HepG2 (cell line): ENCODE results near the gene FURIN. TPM values are rescaled to one million over a fixed set of nuclear protein-coding genes. Genes with fewer than 3 reads are reported as not detected.
A peak's percentile ranks its signal among the peaks of the same experiment; 100 is the strongest.

ENCODE experiments used
- FOXJ3 ChIP-seq: sonication (generic); formaldehyde crosslinking; IDR thresholded peaks from 2 replicates; pipeline ENCODE4 v1.4.0; 2020; ENCODE audit warnings: missing genetic modification reagents, mild to moderate bottlenecking, borderline replicate concordance
- GTF2F1 ChIP-seq: fragments of 150-350 bp; IDR thresholded peaks from 2 replicates; pipeline ENCODE4 v1.6.1; 2014; ENCODE audit warnings: low read length
- HOXA9 ChIP-seq: sonication (generic); formaldehyde crosslinking; IDR thresholded peaks from 2 replicates; pipeline ENCODE4 v1.8.1; 2022; ENCODE audit warnings: missing genetic modification reagents, mild to moderate bottlenecking, moderate library complexity, borderline replicate concordance
- KDM4B ChIP-seq: sonication (generic); formaldehyde crosslinking; IDR thresholded peaks from 2 replicates; pipeline ENCODE4 v1.4.0; 2020; ENCODE audit warnings: missing genetic modification reagents
- KDM6A ChIP-seq: IDR thresholded peaks from 2 replicates; pipeline ENCODE4 v1.6.1; 2016; ENCODE audit warnings: low read depth
- NFYB ChIP-seq: sonication (generic); formaldehyde crosslinking; IDR thresholded peaks from 2 replicates; pipeline ENCODE4 v1.4.0; 2020; ENCODE audit warnings: missing genetic modification reagents
- NR1H2 ChIP-seq: sonication (generic); formaldehyde crosslinking; IDR thresholded peaks from 2 replicates; pipeline ENCODE4 v1.8.1; 2022; ENCODE audit warnings: low read depth, missing genetic modification reagents, borderline replicate concordance
- RFX3 ChIP-seq: IDR thresholded peaks from 2 replicates; pipeline ENCODE4 v1.6.1; 2016; ENCODE audit warnings: missing biosample characterization, missing genetic modification reagents
- SRSF1 ChIP-seq: fragments of 200-400 bp; formaldehyde crosslinking; optimal IDR thresholded peaks from 2 replicates; pipeline ENCODE3; 2017; ENCODE audit warnings: mild to moderate bottlenecking, low read depth, low read length, moderate library complexity
- TAF15 ChIP-seq: fragments of 200-400 bp; formaldehyde crosslinking; IDR thresholded peaks from one replicate; pipeline ENCODE4 v1.6.1; 2018; ENCODE audit warnings: mild to moderate bottlenecking, low read depth, low read length; ENCODE audit not compliant: poor library complexity, severe bottlenecking
- ZMYM2 ChIP-seq: sonication (generic); formaldehyde crosslinking; IDR thresholded peaks from 2 replicates; pipeline ENCODE4 v1.8.0; 2022; ENCODE audit warnings: mild to moderate bottlenecking, missing genetic modification reagents
- ZNF343 ChIP-seq: sonication (generic); formaldehyde crosslinking; IDR thresholded peaks from 2 replicates; pipeline ENCODE4 v1.4.0; 2020; ENCODE audit warnings: mild to moderate bottlenecking, missing genetic modification reagents
- ZNF446 ChIP-seq: sonication (generic); formaldehyde crosslinking; IDR thresholded peaks from 2 replicates; pipeline ENCODE4 v1.5.0; 2020; ENCODE audit warnings: mild to moderate bottlenecking, missing genetic modification reagents
- ZNF563 ChIP-seq: sonication (generic); formaldehyde crosslinking; IDR thresholded peaks from 2 replicates; pipeline ENCODE4 v1.8.0; 2022; ENCODE audit warnings: mild to moderate bottlenecking, moderate library complexity, missing genetic modification reagents
- ZNF567 ChIP-seq: sonication (generic); formaldehyde crosslinking; IDR thresholded peaks from 2 replicates; pipeline ENCODE4 v1.8.1; 2023; ENCODE audit warnings: mild to moderate bottlenecking, missing genetic modification reagents, borderline replicate concordance
- polyA plus RNA-seq, 8 experiments: library from polyadenylated mRNA; depleted of rRNA in 3 of 8; stranded (reverse) in 7 of 8; unstranded in 1 of 8; fragments of >200 nt; fragmentation: Illumina TruSeq in 4 of 8; extraction: Trizol in 4 of 8; gene quantifications; 2 replicates each; pipeline versions ENCODE4 v1.2.1 to v1.2.3, GENCODE V29; 2011 to 2016; ENCODE audit warnings: low read depth in 4 of 8, missing spikeins in 1 of 8, mixed read lengths in 1 of 8; ENCODE audit not compliant: insufficient read depth in 1 of 8
- total RNA-seq, 5 experiments: library from RNA; depleted of rRNA; stranded (reverse); fragments of >200 nt; fragmentation: Illumina TruSeq; extraction: Trizol; gene quantifications; 2 replicates each; pipeline ENCODE4 v1.2.3, GENCODE V29; 2016; ENCODE audit warnings: low read depth in 1 of 5
- TF ChIP-seq, protein P1 (sequence below): sonication (generic); formaldehyde crosslinking; IDR thresholded peaks from 2 replicates; pipeline ENCODE4 v1.8.0; 2022; ENCODE audit warnings: mild to moderate bottlenecking, missing genetic modification reagents, moderate library complexity
- TF ChIP-seq, protein P2 (sequence below): sonication (generic); formaldehyde crosslinking; IDR thresholded peaks from 2 replicates; pipeline ENCODE4 v1.8.0; 2022; ENCODE audit warnings: mild to moderate bottlenecking, missing genetic modification reagents, borderline replicate concordance
- TF ChIP-seq, protein P3 (sequence below): fragments of 450-650 bp; IDR thresholded peaks from 2 replicates; pipeline ENCODE4 v1.6.1; 2017; ENCODE audit warnings: mild to moderate bottlenecking
- TF ChIP-seq, protein P4 (sequence below): sonication (generic); formaldehyde crosslinking; IDR thresholded peaks from 2 replicates; pipeline ENCODE4 v1.4.0; 2020; ENCODE audit warnings: missing genetic modification reagents

The FURIN gene
- total and polyA plus RNA-seq, 2 of the 13 experiments (the other 11 are each of a cell fraction or from before 2014, with no cell fraction given), result 15.2 to 17.4 TPM

DNA sequence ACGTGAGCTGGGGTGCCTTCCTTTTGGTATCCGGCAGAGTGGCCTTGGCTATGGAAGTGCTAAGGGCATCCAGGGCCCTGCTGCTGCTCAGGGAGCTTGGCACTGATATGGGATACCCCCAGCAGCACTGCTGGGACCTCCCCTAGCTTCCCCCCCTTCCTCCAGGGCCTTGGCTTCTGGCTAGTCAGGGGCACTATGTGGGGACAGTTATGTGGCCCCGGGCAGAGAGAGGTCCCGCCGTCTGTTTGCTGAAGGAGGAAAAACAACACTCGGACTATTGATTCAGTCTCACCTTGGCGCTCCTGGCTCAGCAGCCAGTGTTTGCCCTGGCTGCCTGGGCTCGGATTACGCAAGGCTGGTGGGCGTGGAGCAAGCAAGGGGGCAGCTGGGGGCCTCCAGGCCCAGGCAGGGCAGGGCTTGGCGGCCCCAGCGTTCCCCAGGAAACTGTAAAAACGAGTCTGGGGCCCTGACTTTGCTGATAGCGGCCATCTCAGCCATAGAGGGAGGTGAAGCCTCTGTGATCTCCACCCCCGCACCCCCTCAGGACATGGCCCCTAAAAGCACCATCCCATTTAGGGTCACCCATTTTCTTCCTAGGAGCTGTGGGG lies 5.7 kb downstream of the FURIN start (continued):
- TF ChIP-seq NFYB (CRISPR knock-in tag) (no peak; the same call in 1 of the 2 replicates), KDM4B (CRISPR knock-in tag) (peak; percentile 99), HOXA9 (CRISPR knock-in tag) (0 out of 2 replicates have a peak, but pooled peaks have one; percentile 42), TAF15 (no peak), SRSF1 (peak; percentile 55), ZNF446 (no peak), GTF2F1 (no peak), ZMYM2 (CRISPR knock-in tag) (0 out of 2 replicates have a peak, but pooled peaks have one; percentile 36), NR1H2 (CRISPR knock-in tag) (peak; percentile 76; the same call in 1 of the 2 replicates), ZNF567 (CRISPR knock-in tag) (0 out of 2 replicates have a peak, but pooled peaks have one; percentile 85), FOXJ3 (peak; percentile 94; the same call in 1 of the 2 replicates), ZNF563 (CRISPR knock-in tag) (peak; percentile 47; the same call in 1 of the 2 replicates), KDM6A (CRISPR knock-in tag) (peak; percentile 95), ZNF343 (CRISPR knock-in tag) (peak; percentile 85), RFX3 (no peak)
- TF ChIP-seq, protein P1, sequence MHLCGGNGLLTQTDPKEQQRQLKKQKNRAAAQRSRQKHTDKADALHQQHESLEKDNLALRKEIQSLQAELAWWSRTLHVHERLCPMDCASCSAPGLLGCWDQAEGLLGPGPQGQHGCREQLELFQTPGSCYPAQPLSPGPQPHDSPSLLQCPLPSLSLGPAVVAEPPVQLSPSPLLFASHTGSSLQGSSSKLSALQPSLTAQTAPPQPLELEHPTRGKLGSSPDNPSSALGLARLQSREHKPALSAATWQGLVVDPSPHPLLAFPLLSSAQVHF (CRISPR knock-in tag), result peak; percentile 73; the same call in 1 of the 2 replicates
- TF ChIP-seq, protein P2, sequence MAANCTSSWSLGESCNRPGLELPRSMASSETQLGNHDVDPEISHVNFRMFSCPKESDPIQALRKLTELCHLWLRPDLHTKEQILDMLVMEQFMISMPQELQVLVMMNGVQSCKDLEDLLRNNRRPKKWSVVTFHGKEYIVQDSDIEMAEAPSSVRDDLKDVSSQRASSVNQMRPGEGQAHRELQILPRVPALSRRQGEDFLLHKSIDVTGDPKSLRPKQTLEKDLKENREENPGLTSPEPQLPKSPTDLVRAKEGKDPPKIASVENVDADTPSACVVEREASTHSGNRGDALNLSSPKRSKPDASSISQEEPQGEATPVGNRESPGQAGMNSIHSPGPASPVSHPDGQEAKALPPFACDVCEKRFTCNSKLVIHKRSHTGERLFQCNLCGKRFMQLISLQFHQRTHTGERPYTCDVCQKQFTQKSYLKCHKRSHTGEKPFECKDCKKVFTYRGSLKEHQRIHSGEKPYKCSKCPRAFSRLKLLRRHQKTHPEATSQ (CRISPR knock-in tag), result peak; percentile 60; the same call in 1 of the 2 replicates
- TF ChIP-seq, protein P3, sequence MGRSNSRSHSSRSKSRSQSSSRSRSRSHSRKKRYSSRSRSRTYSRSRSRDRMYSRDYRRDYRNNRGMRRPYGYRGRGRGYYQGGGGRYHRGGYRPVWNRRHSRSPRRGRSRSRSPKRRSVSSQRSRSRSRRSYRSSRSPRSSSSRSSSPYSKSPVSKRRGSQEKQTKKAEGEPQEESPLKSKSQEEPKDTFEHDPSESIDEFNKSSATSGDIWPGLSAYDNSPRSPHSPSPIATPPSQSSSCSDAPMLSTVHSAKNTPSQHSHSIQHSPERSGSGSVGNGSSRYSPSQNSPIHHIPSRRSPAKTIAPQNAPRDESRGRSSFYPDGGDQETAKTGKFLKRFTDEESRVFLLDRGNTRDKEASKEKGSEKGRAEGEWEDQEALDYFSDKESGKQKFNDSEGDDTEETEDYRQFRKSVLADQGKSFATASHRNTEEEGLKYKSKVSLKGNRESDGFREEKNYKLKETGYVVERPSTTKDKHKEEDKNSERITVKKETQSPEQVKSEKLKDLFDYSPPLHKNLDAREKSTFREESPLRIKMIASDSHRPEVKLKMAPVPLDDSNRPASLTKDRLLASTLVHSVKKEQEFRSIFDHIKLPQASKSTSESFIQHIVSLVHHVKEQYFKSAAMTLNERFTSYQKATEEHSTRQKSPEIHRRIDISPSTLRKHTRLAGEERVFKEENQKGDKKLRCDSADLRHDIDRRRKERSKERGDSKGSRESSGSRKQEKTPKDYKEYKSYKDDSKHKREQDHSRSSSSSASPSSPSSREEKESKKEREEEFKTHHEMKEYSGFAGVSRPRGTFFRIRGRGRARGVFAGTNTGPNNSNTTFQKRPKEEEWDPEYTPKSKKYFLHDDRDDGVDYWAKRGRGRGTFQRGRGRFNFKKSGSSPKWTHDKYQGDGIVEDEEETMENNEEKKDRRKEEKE, result no peak
- TF ChIP-seq, protein P4, sequence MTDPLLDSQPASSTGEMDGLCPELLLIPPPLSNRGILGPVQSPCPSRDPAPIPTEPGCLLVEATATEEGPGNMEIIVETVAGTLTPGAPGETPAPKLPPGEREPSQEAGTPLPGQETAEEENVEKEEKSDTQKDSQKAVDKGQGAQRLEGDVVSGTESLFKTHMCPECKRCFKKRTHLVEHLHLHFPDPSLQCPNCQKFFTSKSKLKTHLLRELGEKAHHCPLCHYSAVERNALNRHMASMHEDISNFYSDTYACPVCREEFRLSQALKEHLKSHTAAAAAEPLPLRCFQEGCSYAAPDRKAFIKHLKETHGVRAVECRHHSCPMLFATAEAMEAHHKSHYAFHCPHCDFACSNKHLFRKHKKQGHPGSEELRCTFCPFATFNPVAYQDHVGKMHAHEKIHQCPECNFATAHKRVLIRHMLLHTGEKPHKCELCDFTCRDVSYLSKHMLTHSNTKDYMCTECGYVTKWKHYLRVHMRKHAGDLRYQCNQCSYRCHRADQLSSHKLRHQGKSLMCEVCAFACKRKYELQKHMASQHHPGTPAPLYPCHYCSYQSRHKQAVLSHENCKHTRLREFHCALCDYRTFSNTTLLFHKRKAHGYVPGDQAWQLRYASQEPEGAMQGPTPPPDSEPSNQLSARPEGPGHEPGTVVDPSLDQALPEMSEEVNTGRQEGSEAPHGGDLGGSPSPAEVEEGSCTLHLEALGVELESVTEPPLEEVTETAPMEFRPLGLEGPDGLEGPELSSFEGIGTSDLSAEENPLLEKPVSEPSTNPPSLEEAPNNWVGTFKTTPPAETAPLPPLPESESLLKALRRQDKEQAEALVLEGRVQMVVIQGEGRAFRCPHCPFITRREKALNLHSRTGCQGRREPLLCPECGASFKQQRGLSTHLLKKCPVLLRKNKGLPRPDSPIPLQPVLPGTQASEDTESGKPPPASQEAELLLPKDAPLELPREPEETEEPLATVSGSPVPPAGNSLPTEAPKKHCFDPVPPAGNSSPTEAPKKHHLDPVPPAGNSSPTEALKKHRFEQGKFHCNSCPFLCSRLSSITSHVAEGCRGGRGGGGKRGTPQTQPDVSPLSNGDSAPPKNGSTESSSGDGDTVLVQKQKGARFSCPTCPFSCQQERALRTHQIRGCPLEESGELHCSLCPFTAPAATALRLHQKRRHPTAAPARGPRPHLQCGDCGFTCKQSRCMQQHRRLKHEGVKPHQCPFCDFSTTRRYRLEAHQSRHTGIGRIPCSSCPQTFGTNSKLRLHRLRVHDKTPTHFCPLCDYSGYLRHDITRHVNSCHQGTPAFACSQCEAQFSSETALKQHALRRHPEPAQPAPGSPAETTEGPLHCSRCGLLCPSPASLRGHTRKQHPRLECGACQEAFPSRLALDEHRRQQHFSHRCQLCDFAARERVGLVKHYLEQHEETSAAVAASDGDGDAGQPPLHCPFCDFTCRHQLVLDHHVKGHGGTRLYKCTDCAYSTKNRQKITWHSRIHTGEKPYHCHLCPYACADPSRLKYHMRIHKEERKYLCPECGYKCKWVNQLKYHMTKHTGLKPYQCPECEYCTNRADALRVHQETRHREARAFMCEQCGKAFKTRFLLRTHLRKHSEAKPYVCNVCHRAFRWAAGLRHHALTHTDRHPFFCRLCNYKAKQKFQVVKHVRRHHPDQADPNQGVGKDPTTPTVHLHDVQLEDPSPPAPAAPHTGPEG (CRISPR knock-in tag), result no peak
